ENCODE results near the gene CFAP410.

GRCh38 chr21:44349847-44350772 lies 10.9 kb upstream of the CFAP410 start:
- no peak for TF ChIP-seq CTCF (IDR thresholded peaks at IDR 0.05; ENCODE audit: low read depth, low read length)
- no peak for TF ChIP-seq POLR2A (IDR thresholded peaks at IDR 0.05; ENCODE audit: extremely low read depth, insufficient read length)
- no peak for TF ChIP-seq MAX (IDR thresholded peaks at IDR 0.05; ENCODE audit: low read depth, low read length)
- TF ChIP-seq MYC (IDR thresholded peaks at IDR 0.05; ENCODE audit: low read depth, low read length) = no peak
